ENCODE results near the gene SPATA9. TPM values are rescaled to one million over a fixed set of nuclear protein-coding genes. Genes with fewer than 3 reads are reported as not detected.
"Not testable (repeated sequence)": the region's sequence is repeated elsewhere in the genome, so short reads cannot be mapped to it uniquely, and the experiment has no call there.

The SPATA9 gene
- total RNA-seq, 1 donor from 2014 or later, result 3.5 TPM

DNA sequence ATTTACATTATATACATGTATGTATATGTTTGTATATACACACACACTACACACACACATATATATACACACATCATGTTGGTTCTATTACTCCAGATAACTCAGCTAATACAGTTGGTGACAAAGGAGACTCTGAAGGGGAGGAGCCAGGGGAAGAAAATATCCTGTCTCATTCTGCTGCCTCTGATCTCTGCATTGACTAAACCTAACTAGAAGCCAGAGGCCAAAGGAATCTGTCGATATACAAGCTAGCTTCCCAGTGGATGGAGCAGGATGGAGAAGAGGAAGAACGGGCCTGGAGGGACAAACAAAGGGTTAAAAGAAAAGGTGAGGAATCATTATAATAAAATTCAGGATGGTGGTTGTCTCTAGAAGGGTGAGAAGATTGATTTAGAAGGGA is 34.6 kb upstream of the SPATA9 start:
- no peak for DNase-seq (ENCODE audit: low spot score)

DNA sequence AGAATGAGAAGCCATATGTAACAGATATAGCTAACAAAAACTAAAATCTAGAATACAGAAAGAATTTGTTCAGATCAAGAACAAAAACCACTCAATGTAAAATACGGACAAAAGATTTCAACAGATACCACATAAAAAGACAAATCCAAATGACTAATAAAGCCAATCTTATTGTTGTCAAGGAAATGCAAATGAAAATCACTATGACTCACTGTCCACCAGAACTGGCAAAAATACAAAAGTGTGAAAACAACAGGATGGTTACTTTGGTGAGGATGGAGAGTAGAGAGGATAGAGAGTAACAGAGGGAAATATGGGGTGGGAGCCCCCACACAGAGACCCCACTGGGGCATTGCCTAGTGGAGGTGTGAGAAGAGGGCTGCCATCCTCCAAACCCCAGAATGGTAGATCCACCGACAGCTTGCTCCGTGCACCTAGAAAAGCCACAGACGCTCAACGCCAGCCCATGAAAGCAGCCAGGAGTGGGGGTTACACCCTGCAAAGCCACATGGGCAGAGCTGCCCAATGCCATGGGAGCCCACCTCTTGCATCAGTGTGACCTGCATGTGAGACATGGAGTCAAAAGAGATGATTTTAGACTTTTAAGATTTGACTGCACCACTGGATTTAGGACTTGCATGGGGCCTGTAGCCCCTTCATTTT is 33.1 kb upstream of the SPATA9 start:
- no peak for DNase-seq (ENCODE audit: low spot score)

DNA sequence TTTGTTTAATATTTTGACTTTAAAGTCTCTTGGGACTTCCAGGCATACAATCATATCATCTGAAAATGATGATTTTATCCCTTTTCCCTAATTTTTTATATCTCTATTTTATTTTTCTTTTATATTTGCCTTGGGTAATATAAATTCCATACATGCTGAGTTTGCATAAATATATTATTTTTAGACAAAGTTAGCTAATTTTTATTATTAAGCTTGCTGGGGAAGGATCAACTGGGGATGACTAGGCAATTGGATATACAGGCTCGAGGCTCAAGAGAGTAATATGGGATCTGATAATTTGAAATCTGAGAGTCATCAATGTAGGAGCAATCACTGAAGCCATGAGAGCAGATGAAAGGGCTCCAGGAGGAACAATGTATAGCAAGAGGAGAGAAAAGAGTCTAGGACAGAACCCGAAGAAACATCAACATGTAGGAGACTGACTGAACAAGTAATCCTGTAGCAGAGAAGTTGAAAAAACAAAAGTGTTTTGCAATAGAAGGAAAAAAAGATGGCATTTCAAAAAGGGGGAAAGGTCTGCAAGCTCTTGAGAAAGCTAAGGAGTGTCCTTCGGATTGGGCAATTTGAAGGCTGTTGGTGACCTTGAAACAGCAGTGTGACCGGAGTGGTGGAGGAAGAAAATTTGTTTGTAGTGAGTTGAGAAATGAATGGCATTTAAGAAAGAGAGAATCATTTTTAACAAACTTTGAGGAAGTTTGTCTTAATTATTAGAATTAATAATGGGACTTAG is 31.3 kb upstream of the SPATA9 start:
- DNase-seq (ENCODE audit: low spot score), result no peak

DNA sequence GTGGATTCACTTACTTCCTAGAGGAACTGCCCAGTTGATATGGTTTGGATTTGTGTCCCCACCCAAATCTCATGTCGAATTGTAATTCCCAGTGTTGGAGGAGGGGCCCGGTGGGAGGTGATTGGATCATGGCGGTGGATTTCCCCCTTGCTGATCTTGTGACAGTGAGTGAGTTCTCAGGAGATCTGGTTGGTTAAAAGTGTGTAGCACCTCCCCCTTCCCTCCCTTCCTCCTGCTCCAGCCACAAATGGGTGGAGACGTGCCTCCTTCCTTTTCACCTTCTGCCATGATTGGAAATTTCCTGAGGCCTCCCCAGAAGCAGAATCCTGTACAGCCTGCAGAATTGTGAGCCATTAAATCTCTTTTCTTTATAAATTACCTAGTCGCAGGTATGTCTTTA is 30.5 kb upstream of the SPATA9 start:
- not testable (repeated sequence) for DNase-seq (ENCODE audit: low spot score)

DNA sequence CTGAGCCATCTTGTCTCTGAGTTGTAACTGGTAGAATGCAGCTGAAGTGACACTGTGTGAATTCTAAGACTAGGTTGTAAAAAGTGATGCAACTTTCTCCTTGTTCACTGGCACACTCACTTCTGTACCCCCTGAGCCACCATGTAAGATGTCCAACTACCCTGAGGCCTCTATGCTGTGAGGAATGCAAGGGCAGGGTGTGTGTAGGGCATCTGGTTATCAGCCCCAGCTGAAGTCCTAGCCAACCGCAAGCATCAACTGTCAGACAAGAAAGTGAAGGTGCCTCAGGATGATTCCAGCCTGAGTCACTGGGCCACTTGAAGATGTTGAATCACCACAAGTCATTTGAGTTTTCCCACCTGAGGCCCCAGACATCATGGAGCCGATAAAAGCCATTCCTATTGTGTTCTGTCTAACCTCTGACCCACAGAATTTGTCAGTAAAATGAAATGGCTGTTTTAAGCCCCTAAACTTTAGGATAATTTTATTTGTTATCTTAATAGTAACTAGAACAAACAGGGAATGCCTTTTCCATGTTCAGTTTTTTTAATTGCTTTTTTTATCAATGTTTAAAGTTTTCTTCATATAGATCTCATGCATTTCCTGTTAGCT is 29.7 kb upstream of the SPATA9 start:
- DNase-seq (ENCODE audit: low spot score), result no peak

DNA sequence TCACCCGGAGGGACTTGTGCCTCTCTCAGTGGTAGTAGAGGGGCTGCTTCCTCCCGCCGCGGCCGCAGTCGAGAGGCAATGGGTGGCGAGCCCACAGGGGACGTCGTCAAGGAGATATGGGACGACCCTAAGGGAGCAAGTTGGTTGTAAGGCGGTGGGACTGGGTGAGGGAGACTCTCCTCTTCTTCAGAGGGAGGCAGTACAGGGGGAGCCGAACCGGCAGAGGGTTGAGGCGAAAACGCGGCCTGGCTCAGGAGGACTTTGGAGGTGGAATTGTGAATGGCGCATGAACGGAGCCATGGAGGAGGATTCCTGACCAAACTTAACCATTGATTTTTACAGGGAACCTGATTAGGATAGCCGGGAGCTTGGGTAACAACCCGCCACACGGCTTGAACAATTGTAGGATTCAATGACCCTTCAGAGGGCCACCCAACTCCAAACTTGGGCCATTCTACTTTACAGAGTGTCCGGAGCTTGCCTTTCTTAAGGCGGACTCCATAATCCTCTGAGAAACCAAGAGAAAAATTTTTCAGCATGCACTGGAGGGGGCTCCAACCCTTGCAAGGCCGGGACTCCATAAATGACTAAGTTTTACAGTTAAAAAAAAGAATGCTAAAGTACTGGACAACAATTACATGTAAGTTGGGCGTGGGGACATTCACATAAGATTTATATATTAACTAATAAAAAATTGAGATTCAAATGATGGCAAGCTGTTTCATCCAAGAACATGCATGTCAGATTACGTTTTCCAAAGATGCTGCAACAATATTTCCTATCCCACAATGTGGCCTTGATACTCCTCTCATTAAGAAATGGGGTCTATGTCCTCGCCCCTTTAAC is 28.9 kb upstream of the SPATA9 start:
- no peak for DNase-seq (ENCODE audit: low spot score)

DNA sequence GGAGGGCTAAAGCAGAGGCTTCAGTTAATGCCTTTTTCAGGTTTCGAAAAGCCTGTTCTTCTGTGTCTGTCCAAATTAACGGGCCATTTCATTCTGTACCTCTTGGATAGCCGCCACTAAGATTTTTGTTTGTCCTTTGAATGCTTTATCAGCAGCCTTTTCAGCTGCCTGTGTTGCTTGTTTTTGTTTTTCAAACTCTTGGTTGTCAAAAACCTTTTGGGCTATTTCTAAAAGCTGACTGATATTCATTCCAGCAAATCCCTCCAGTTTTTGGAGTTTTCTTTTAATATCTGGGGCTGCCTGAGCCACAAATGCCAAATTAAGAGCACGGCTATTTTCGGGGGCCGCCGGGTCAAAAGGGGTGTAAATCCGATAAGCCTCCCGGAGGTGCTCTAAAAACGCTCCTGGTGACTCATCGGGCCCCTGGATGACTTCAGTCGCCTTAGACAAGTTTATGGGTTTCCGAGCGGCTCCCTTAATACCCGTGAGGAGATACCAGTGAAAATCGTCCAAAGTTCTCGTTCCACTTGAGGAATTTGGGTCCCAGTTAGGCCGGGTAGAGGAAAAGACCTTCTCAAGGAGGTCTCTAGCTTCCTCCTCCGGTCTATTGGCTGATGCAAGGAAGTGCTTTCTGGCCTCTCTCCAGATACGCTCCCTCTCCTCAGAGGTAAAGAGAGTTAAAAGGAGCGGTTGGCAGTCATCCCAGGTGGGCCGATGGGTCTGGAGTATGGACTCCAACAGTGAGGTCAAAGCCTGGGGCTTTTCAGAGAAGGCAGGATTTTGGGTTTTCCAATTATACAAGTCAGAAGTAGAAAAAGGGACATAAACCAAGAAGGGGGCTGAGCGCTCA is 28.1 kb upstream of the SPATA9 start:
- not testable (repeated sequence) for DNase-seq (ENCODE audit: low spot score)

DNA sequence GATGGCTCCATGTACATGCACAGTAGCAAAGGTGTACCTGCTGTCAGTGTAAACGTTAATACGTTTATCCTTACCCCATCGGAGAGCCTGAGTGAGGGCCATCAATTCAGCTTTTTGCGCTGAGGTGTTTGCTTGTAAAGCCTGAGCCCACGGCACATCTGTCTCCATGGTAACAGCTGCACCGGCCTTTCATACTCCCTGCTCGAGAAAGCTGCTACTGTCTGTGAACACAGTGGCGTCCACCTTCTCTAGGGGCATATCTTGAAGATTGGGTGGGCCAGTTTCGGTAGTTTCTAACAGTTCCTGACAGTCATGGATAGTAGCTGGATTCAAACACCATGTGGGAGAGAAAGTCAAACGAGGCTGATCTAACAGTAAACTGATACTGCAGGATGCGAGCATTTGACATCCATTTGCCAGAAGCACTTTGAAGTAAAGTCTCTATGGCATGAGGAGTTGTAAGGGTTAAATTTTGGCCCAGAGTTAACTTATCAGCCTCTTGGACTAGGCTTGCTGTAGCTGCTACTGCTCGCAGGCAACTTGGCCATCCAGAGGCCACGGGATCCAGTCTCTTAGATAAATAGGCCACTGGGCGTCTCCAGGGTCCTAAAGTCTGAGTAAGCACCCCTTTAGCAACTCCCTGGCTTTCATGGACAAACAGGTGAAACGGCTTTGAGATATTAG is 27.3 kb upstream of the SPATA9 start:
- no peak for DNase-seq (ENCODE audit: low spot score)

DNA sequence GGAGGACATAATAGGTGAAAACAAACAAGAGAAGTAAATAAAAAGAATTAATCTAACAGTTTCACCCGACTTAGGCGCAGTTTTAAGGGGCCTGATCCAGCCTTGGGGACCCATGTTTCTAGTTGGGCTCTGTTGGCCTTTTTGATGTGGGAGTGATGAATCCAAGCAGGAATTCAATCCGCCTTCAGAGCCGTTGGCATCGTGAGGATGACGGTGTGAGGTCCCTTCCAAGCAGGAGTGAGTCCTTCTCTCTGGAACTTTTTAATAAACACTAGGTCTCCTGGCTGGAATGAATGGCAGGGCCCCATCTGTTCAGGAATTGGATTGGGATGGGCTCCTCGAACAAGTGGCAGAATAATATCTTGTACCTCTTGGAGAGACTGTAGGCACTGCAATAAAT is 26.1 kb upstream of the SPATA9 start:
- DNase-seq (ENCODE audit: low spot score), result no peak

DNA sequence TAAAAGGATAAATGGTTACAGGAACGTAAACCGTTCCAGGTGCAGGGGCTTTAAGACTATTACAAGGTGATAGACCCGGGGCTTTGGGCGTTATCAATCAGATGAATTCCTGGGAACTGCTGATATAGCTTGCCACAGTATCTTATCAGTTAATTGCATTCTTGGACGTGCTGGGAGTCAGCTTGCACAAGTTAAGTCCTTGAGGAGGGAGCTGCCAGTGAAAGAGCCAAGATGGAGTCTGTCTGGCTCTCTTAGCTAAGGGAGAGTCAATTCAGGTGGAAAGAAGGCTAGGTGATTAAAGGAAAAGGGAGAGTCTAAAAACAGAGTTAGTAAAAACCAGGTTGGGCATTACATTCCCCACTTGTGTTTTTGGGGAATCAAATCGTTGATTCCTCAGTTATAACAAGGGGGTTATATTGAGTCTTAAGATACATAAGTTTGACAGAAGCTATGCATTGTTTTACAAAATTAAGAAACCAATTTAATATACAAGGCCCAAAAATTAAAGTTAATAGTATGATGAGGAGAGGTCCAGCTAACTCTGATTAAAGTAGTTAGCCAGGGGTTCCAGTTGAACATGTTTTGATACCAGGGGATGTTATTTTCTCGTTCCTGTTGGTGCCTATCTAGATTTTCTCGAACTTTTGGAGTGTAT is 24.9 kb upstream of the SPATA9 start:
- DNase-seq (ENCODE audit: low spot score), result not testable (repeated sequence)

DNA sequence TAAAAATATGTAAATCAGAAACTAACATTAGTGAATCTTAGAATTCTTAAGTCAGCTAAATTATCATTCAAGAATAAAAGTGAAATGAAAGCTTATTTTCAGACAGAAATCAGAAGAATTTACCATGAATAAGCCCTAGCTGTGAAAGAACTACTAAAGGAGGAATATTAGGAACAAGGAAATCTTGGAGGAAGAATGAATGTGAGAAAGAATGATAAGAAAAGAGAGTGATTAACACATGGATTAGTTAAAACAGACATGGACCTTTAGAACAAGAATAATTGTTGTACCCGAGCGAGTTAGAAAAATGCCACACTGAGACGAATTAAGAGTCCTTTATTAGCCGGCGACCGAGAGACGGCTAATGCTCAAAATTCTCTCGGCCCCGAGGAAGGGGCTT is 24.3 kb upstream of the SPATA9 start:
- DNase-seq (ENCODE audit: low spot score), result no peak

DNA sequence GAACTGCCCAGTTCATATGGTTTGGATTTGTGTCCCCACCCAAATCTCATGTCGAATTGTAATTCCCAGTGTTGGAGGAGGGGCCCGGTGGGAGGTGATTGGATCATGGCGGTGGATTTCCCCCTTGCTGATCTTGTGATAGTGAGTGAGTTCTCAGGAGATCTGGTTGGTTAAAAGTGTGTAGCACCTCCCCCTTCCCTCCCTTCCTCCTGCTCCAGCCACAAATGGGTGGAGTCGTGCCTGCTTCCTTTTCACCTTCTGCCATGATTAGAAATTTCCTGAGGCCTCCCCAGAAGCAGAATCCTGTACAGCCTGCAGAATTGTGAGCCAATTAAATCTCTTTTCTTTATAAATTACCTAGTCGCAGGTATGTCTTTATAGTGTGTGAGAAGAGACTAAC is 23.4 kb upstream of the SPATA9 start:
- DNase-seq (ENCODE audit: low spot score), result not testable (repeated sequence)

DNA sequence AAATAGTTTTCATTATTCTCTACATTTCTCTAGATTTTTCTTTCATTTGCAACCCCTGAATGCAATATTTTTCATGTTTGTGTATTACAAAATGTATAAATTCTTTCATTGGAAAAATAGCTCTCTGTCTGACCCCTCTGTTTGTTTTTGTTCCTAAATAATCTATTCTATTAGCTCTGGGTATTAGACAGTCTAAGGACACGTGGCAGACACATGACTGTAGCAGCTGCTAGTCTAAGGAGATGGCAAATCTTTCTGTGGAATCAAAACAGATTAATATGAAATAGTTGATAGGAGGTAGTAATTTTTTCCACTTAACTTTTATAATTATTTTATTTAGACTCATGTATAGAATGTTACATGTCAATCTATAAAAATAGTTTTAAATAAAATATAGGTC is 21.4 kb upstream of the SPATA9 start:
- no peak for DNase-seq (ENCODE audit: low spot score)

DNA sequence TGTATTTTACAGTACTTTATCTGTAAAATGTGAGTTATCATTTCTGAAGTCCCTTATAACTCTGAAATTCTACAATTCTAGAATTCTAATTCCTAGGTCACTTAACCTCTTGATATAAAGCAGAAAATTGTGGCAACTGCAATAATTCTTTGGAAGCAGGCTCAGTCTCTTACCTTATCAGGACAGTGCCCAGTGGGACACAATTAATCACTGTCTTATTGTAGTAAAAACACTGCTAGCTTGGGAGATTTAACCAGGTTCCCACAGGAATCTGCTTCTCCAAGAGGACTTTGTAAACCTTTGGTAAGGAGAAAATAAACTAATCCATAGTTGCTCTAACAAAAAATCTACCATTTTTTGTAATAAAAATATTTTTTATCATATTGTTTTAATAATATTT is 18.3 kb upstream of the SPATA9 start:
- no peak for DNase-seq (ENCODE audit: low spot score)

DNA sequence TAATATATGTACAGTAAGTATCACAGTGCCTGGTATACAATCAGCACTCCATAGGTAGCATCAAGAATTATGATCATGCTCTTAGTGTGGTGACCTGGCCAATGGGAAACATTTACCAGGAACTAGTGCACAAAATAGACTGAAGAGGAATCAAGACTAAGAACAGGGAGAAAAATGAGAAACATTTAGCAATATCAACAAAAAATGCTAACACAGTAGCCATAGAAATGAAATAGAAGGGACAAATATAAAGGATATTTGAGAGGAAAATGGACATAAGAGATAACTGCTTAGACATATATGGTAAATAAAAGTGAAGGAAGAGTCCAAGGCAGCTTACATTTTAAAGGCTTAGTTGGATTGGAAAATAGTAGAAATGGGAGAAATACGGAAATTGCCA is 16.5 kb upstream of the SPATA9 start:
- no peak for DNase-seq (ENCODE audit: low spot score)

DNA sequence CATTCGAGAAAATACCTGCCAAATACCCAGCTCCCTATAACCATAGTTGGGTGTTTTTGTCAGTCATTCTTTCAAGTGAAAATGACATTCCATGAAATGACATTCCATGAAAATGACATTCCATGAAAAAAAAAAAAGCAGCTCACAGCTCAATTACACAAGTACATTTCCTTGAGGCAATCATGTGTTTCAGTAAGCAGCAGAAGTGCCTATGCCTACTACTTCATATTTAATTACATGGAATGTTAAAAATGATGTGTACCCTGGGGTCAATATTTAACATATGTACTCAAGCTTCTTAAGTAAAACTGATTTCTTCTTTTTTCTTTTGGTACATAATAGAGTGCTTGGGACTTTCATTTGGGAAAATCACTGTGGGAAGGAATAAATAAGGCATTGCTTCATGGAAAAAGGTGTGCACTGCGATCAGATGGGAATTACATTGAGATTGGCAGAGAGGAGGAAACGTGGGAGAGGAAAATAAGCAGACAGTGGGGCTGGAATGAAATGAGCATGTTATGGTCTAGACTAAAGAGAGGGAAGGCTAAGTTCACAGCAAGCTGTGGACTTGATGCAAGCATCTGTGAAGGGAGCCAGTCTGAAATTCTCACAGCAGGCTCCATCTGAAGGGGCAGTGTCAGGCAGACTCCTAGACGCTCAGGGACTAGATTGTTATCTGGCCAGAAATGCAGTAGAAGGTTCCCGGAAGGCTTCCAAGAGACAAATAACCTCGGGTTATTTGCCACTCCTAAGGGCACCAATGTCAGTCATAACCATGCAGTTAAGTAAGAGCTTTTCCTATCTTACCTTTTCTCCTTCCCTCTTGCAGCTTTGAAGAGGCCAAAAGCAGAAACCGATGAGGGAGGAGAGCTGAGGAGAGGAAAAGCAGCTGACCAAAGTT is 15.2 kb upstream of the SPATA9 start:
- no peak for DNase-seq (ENCODE audit: low spot score)

DNA sequence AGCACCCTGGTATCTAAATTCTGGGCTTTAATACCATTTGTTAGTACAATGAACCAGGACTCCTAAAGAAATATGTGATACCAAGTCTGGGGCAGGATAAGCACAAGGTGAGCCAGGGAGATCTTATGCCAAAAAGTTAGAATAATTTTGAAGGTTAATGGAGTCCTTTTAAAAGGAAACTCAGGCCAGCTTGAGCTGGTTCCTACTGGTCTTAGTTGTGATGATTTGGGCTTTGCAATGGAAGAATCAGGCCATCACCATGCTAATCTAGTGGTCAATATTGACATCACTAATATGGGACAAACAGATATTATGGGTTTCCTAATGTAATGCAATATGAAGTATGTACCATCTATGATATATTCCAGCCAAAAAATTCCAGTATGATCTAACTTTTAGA is 7.5 kb upstream of the SPATA9 start:
- no peak for DNase-seq (ENCODE audit: low spot score)

DNA sequence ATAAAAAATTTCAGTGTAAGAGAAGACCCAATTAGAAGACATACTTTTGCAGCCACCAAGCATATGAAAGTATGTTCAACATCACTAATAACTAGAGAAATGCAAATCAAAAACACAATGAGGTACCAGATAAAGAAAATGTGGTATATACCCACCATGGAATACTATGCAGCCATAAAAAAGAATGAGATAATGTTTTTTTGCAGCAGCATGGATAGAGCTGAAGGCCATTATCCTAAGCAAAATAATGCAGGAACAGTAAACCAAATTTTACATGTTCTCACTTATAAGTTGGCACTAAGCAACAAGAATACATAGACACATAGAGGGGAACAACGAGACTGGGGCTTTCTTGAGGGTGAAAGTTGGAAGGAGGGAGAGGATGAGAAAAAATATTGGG is 6.9 kb upstream of the SPATA9 start:
- no peak for DNase-seq (ENCODE audit: low spot score)

DNA sequence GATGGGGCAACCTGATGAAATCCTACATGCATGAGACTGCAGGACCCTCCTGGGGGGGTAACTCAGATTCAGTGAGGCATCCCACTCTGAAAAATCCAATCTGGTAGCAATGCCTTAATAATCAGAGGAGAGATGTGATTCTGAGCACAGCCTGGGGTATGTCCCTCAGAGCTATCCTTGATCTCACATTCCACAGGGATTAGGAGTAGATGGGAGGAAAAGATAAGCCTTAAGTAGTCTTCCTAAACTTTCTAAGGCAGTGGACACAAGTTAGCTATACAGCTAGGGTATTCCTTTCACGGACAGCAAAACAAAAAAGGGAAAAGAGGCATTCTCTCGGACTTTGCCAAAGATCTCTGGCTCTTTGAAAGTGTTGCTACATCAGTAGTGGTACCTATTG is 3.9 kb upstream of the SPATA9 start:
- DNase-seq (ENCODE audit: low spot score), result no peak

Data from mesenteric fat pad (tissue), 1 donor.